GM12801 (cell line): Measurements from ENCODE around the gene SPOCK3.

Source experiments
- TF ChIP-seq, protein P1 (sequence below): IDR thresholded peaks from one replicate; pipeline ENCODE4 v1.5.1; 2011; ENCODE audit warnings: control low read depth; ENCODE audit not compliant: insufficient read length; ENCODE audit errors: extremely low read depth

The SPOCK3 gene

GRCh38 chr4:167100120-167100519, 134.2 kb downstream of the SPOCK3 start:
- TF ChIP-seq, protein P1, sequence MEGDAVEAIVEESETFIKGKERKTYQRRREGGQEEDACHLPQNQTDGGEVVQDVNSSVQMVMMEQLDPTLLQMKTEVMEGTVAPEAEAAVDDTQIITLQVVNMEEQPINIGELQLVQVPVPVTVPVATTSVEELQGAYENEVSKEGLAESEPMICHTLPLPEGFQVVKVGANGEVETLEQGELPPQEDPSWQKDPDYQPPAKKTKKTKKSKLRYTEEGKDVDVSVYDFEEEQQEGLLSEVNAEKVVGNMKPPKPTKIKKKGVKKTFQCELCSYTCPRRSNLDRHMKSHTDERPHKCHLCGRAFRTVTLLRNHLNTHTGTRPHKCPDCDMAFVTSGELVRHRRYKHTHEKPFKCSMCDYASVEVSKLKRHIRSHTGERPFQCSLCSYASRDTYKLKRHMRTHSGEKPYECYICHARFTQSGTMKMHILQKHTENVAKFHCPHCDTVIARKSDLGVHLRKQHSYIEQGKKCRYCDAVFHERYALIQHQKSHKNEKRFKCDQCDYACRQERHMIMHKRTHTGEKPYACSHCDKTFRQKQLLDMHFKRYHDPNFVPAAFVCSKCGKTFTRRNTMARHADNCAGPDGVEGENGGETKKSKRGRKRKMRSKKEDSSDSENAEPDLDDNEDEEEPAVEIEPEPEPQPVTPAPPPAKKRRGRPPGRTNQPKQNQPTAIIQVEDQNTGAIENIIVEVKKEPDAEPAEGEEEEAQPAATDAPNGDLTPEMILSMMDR = no peak

GRCh38 chr4:167088115-167088514, 146.2 kb downstream of the SPOCK3 start:
- TF ChIP-seq, protein P1 = no peak

GRCh38 chr4:167084321-167084720, 150.0 kb downstream of the SPOCK3 start:
- TF ChIP-seq, protein P1 = no peak

- TF ChIP-seq, protein P1 = no peak
Observed at GRCh38 chr4:167079762-167080161, 154.5 kb downstream of the SPOCK3 start.

DNA sequence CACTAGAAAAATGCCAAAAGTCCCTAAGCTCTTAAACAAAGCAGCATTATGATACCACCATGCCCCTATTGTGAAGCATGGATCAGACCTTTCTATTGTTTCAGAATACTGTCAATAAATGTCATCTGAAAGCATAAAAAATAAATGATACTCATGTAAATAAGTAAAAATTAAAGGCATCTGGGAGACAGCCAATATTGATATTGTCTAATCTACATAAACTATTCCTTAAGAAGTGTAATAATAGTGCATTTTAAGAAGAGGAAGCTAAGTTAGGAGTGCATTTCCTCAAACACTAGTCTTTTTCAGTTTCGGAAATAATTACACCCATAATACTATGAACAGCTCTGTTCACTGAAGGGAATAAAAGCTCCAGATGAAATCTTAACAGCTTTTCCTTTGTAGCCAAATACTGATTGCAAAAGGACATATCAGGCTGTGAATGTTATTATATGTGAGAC, 181.6 kb downstream of the SPOCK3 start:
- TF ChIP-seq, protein P1 = no peak

GRCh38 chr4:167049257-167049656, 185.0 kb downstream of the SPOCK3 start:
- TF ChIP-seq, protein P1 = no peak

DNA sequence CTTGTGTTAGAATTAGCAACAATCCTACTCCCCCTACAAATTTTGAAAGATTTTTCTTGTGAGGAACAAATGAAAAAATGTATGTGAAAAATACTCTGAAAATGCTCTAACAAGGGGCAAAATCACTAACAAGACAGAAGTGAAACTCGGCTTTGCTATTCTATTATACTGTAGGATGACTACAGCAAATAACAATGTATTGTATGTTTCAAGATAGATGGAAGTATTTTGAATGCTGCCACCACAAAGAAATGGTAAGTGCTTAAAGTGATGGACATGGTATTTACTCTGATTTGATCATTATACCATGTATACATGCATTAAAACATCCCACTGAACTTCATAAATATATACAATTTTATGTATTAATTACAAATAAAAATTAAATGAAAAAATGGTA, 192.8 kb downstream of the SPOCK3 start:
- TF ChIP-seq, protein P1 = no peak

- TF ChIP-seq, protein P1 = no peak
Observed at GRCh38 chr4:167035390-167035789, 198.9 kb downstream of the SPOCK3 start.
